ENCODE results near the gene IDI2. TPM values are rescaled to one million over a fixed set of nuclear protein-coding genes. Genes with fewer than 3 reads are reported as not detected.

Gene IDI2
- total and polyA plus RNA-seq, 2 of the 13 experiments (the other 11 are each of a cell fraction or from before 2014, with no cell fraction given), result not detected

GRCh38 chr10:1049425-1049958 lies 23.8 kb upstream of the IDI2 start (continued):
- TF ChIP-seq ZBTB42 (CRISPR knock-in tag; IDR thresholded peaks at IDR 0.05) (peak; percentile 48; the same call in 1 of the 2 replicates), MTA3 (CRISPR knock-in tag; IDR thresholded peaks at IDR 0.05) (no peak), YEATS2 (CRISPR knock-in tag; IDR thresholded peaks at IDR 0.05; ENCODE audit: borderline replicate concordance) (no peak), NAIF1 (CRISPR knock-in tag; IDR thresholded peaks at IDR 0.05; ENCODE audit: borderline replicate concordance) (no peak), ZNF770 (CRISPR knock-in tag; IDR thresholded peaks at IDR 0.05) (no peak), MTF1 (CRISPR knock-in tag; IDR thresholded peaks at IDR 0.05) (no peak), ZNF75D (CRISPR knock-in tag; IDR thresholded peaks at IDR 0.05; ENCODE audit: borderline replicate concordance) (no peak), ZNF773 (CRISPR knock-in tag; IDR thresholded peaks at IDR 0.05; ENCODE audit: borderline replicate concordance) (no peak), MBD4 (IDR thresholded peaks at IDR 0.05; ENCODE audit: borderline replicate concordance, low read length) (no peak), ZNF567 (CRISPR knock-in tag; IDR thresholded peaks at IDR 0.05; ENCODE audit: borderline replicate concordance) (no peak), ZBTB1 (CRISPR knock-in tag; IDR thresholded peaks at IDR 0.05; ENCODE audit: borderline replicate concordance) (no peak), ZNF768 (CRISPR knock-in tag; IDR thresholded peaks at IDR 0.05) (no peak), FOXM1 (CRISPR knock-in tag; IDR thresholded peaks at IDR 0.05) (no peak), ZNF552 (CRISPR knock-in tag; IDR thresholded peaks at IDR 0.05; ENCODE audit: borderline replicate concordance) (0 out of 2 replicates have a peak, but pooled peaks have one; percentile 6), ZNF292 (CRISPR knock-in tag; IDR thresholded peaks at IDR 0.05; ENCODE audit: borderline replicate concordance, low read depth) (peak; percentile 18; the same call in 1 of the 2 replicates), IKZF5 (CRISPR knock-in tag; IDR thresholded peaks at IDR 0.05) (no peak), THAP11 (CRISPR knock-in tag; IDR thresholded peaks at IDR 0.05) (no peak), POGK (CRISPR knock-in tag; conservative IDR thresholded peaks at IDR 0.05) (no peak), MLXIP (CRISPR knock-in tag; IDR thresholded peaks at IDR 0.05; ENCODE audit: borderline replicate concordance) (0 out of 2 replicates have a peak, but pooled peaks have one; percentile 10), NR2F6 (IDR thresholded peaks at IDR 0.05) (no peak), NR2F6 (CRISPR knock-in tag; IDR thresholded peaks at IDR 0.05) (no peak), ZBTB2 (CRISPR knock-in tag; IDR thresholded peaks at IDR 0.05; ENCODE audit: low read depth) (no peak)
